NCI-H748 (cell line): ENCODE measurements around the gene SH2D1B.
"Not testable (repeated sequence)": the region's sequence is repeated elsewhere in the genome, so short reads cannot be mapped to it uniquely, and the experiment has no call there.

Experiments
- DNase-seq: peaks from one replicate; lab custom pipeline; 2025; ENCODE audit not compliant: unreplicated experiment; lab: John Stamatoyannopoulos, UW

Gene SH2D1B

DNA sequence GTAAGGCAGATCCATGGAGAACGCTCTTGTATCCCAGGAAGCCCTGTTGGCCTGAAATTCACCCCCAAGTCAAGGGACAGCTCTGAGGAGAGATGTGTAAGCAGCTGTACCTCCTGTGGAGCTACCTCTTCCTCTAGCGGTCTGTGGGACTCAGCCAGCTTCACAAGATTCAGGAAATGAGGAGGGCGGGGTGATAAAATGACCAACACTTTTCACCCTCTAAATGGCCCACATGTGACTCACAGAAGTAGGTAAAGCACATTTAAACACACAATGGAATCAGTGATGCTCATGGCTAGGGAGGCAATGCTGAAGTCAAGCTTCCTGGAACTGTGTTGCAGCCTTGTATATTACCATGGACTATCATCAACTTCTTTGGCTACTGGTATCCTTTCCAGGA lies at the start of gene SH2D1B:
Gene SH2D1B (minus strand): TSS at position 135 of the 400 bp plus-strand sequence. CDS start 120 bp downstream, at position 15.
- DNase-seq, result no peak

- no peak for DNase-seq
These were observed 46.3 kb upstream of the SH2D1B start for GRCh38 chr1:162458236-162458635.

DNA sequence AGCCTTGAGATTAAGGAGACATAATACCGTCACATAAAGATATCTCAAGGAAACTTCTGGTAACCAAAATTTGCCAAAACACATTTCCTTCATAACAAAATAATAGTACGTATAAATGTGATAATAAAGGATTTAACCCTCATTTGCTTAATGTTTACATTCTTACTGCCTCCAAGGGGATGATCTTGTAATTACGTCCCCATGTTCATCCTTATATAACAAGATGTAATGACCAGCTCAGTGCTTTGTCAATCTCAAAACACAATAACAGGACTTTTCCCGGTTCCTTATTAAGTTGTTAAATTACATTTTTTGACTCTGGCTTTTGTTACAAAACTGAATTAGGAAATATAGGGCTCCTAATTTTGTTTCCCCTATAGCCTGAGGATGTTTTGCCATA lies 44.4 kb upstream of the SH2D1B start:
- no peak for DNase-seq

DNA sequence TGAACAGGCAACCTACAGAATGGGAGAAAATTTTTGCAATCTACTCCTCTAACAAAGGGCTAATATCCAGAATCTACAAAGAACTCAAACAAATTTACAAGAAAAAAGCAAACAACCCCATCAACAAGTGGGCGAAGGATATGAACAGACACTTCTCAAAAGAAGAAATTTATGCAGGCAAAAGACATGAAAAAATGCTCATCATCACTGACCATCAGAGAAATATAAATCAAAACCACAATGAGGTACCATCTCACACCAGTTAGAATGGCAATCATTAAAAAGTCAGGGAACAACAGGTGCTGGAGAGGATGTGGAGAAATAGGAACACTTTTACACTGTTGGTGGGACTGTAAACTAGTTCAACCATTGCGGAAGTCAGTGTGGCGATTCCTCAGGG lies 42.4 kb upstream of the SH2D1B start:
- DNase-seq, result not testable (repeated sequence)

DNA sequence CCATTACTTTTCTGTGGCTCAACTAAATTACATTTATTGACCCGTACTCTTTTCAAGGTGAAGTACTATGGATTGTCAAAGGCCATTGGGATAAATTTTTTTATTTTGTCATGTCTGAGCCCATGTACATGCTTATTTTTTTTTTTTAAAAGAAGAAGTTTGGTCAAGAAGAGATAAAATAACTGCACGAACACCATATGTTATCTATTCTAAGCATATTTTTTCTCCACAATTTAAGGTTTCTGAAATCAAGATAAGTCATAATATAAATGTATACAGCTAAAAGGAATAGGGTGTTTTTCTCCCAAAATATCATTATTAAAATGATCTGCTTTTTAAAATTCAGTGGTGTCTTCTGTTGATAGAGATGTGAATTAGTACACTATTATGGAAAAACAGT lies 35.0 kb upstream of the SH2D1B start:
- no peak for DNase-seq

DNA sequence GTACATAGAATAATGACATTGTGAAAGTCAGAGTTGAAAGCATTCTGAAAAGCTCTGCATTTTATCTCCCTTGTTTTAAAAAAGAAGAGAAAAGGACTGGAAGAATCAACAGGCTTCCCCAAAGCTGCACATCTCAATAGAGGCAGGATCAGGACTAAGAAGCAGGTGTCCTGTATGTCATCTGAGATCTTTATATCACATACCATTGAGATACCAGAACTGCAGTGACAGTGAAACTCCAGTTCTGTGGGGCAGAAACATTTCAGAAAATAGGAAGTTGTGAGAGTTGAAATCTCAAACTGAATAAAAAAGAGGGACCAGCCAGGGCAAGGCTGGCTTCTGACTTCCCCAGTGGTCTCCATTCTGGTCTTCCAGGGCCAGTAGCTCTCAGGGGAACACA lies 33.0 kb upstream of the SH2D1B start:
- no peak for DNase-seq

DNA sequence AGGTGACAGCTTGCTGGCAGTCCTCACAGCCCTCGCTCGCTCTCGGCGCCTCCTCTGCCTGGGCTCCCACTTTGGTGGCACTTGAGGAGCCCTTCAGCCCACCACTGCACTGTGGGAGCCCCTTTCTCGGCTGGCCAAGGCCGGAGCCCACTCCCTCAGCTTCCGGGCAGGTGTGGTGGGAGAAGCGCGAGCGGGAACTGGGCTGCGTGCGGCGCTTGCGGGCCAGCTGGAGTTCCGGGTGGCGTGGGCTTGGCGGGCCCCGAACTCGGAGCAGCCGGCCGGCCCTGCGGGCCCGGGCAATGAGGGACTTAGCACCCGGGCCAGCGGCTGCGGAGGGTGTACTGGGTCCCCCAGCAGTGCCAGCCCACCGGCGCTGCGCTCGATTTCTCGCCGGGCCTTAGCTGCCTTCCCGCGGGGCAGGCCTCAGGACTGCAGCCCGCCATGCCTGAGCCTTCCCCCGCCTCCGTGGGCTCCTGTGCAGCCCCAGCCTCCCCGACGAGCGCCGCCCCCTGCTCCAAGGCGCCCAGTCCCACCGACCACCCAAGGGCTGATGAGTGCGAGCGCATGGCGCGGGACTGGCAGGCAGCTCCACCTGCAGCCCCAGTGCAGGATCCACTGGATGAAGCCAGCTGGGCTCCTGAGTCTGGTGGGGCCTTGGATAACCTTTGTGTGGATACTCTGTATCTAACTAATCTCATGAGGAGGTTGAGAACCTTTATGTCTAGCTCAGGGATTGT lies 21.2 kb upstream of the SH2D1B start:
- not testable (repeated sequence) for DNase-seq

DNA sequence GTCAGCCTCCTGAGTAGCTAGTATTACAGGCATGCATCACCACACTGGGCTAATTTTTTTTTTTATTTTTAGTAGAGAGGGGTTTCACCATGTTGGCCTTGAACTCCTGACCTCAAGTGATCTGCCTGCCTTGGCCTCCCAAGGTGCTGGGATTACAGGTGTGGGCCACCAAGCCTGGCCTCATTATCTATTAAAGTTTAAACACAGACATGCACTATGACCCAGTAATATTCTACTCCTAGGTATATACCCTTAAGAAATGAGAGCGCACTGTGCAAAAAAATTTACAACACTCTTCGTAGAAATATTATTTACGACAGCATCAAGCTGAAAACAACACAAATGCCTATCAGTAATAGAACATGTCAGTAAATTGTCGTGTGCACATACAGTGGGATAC lies 18.6 kb upstream of the SH2D1B start:
- no peak for DNase-seq

- no peak for DNase-seq
These were observed 10.9 kb upstream of the SH2D1B start for GRCh38 chr1:162422662-162423375.

- DNase-seq, result no peak
These were observed 9.6 kb upstream of the SH2D1B start for GRCh38 chr1:162421258-162422164.

GRCh38 chr1:162420120-162420519 lies 8.2 kb upstream of the SH2D1B start:
- no peak for DNase-seq

- not testable (repeated sequence) for DNase-seq
These were observed 7.6 kb upstream of the SH2D1B start for GRCh38 chr1:162419450-162419931.

DNA sequence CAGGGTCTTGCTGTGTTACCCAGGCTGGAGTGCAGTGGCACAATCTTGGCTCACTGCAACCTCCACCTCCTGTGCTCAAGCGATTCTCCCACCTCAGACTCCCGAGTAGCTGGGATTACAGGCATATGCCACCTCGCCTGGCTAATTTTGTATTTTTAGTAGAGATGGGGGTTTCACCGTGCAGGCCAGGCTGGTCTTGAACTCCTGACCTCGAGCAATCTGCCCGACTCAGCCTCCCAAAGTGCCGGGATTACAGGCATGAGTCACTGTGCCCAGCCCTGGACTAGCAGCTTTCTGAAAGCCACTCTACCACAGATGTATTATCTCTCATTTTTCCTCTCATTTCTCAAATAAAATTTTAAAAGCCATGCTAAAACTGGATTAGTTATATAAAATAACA lies 6.6 kb upstream of the SH2D1B start:
- DNase-seq, result not testable (repeated sequence)

GRCh38 chr1:162417650-162418049 lies 5.7 kb upstream of the SH2D1B start:
- DNase-seq, result no peak

GRCh38 chr1:162416909-162417308 lies 5.0 kb upstream of the SH2D1B start:
- no peak for DNase-seq

GRCh38 chr1:162416215-162416614 lies 4.3 kb upstream of the SH2D1B start:
- DNase-seq, result no peak

DNA sequence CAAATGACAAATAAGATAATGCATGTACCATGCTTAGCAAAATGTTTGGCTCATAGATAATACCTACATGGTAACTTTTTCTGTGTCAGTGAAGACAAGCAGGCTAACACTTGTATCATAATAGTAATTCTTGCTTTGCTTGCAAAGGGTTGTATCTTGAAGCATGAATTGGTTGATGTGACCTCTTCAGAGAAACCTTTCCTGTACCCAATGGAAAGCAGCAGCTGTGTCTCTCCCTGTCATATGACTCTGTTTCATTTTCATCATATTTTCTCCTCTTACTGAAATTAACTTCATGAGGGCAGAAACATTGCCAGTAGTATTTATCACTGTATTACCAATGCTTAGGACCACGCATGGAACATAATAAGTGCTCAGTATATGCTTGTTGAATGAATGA lies 4.4 kb downstream of the SH2D1B start:
- no peak for DNase-seq

DNA sequence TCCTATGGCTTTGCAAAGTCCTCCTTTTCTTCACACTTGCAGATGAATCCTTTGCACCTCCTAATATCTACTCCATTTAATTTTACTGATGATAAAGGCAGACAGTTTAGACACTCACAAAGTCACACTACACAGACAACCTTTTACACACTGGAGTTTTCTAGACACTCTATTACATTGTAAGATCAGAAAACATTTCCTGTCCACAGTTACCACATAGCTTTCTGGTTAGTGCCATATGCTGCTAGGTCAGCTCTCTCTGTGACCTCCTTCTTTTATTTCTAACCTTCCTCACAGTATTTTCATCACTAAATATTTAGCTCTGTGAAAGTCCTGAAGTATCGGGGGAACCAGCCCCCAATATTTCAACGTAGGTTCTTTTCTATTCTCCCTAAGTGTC lies 5.1 kb downstream of the SH2D1B start:
- DNase-seq, result no peak

DNA sequence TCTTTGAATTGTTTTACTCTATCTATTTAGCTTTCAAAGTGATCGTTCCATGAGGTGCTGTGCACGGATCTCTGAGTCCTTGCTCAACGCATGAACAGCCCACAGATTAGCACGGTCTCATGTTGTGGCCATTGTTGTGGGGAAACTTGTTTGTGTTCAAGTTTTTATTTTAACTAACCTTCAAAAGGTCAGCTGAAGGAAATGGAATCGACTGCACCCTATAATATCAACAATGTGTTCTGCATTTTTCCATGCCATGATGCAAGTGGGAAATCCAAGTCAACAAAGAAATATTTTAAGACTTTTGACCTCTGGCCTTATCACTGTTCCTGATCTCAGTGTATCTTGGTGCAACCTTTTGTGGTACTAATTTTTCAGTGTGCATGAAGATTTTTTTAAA lies 6.1 kb downstream of the SH2D1B start:
- DNase-seq, result no peak

DNA sequence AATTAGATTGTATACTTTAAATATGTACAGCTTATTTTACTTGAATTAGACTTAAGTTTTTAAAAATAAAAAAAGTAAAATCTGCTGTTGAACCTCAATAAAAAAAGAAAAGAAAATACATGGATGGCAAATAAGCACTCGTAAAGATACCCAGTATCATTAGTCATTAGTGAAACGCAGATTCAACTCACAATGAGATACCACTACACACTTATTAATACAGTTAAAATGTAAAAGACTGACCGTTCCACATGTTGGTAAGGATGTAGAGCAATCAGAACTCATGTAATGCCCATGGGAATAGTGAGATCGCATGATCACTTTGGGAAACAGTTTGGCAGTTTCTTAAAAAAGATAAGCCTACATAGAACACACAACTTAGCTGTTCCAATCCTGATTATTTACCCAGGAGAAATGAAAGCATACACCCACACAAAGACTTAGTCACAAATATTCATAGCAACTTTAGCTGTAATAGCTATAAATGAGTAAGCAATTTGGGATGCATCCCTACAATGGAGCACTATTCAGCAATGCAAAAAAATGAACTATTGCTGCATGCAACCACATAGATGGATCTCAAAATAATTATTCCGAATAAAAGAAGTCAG lies 7.3 kb downstream of the SH2D1B start:
- DNase-seq, result no peak

GRCh38 chr1:162400790-162401355 lies 11.1 kb downstream of the SH2D1B start:
- DNase-seq, result no peak
